ENCODE data around the gene GINM1.

DNA sequence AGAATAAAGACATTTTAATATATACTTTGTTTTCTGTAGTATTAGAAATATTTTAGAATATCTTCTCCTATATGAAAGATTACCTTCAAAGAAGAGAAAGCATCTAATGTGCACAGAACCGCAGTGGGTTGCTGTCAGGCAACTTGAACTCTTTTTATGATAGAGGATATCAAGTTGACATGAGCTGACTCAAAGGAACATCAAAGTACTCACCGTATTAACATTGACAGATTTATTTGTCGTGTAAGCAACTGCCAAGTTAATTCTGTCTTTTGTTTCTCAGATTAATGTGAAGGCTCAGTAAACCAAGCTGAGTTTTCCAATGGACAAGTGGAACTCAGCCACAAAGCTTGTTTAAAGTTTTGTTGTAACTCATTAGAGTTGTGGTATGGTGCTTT, 2.2 kb upstream of the GINM1 start:
- no peak for TF ChIP-seq POLR2A (IDR thresholded peaks at IDR 0.05)
- TF ChIP-seq, protein P1, sequence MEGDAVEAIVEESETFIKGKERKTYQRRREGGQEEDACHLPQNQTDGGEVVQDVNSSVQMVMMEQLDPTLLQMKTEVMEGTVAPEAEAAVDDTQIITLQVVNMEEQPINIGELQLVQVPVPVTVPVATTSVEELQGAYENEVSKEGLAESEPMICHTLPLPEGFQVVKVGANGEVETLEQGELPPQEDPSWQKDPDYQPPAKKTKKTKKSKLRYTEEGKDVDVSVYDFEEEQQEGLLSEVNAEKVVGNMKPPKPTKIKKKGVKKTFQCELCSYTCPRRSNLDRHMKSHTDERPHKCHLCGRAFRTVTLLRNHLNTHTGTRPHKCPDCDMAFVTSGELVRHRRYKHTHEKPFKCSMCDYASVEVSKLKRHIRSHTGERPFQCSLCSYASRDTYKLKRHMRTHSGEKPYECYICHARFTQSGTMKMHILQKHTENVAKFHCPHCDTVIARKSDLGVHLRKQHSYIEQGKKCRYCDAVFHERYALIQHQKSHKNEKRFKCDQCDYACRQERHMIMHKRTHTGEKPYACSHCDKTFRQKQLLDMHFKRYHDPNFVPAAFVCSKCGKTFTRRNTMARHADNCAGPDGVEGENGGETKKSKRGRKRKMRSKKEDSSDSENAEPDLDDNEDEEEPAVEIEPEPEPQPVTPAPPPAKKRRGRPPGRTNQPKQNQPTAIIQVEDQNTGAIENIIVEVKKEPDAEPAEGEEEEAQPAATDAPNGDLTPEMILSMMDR (IDR thresholded peaks at IDR 0.05), result no peak

Measured in testis (tissue), 2 donors.